KMS-11 (cell line): ENCODE results near the gene SLC4A1AP.

Experiments
- H2AFZ ChIP-seq: fragments of 200-600 bp; sonication (generic); 2 replicates; pipeline ENCODE4 v1.6.1; 2016; ENCODE audit warnings: antibody characterized with exemption, mixed run types, low read depth
- H3K27ac ChIP-seq: fragments of 200-600 bp; sonication (generic); 2 replicates; pipeline ENCODE4 v1.6.1; 2016; ENCODE audit warnings: mild to moderate bottlenecking, mixed run types
- H3K27me3 ChIP-seq: fragments of 200-600 bp; sonication (generic); 2 replicates; pipeline ENCODE4 v1.6.1; 2017; ENCODE audit warnings: mild to moderate bottlenecking, low read depth, mixed run types, moderate library complexity; ENCODE audit not compliant: insufficient read depth
- H3K36me3 ChIP-seq: fragments of 200-600 bp; sonication (generic); 2 replicates; pipeline ENCODE4 v1.6.1; 2017; ENCODE audit warnings: mild to moderate bottlenecking, mixed run types; ENCODE audit not compliant: insufficient read depth
- H3K4me1 ChIP-seq: fragments of 200-600 bp; sonication (generic); 2 replicates; pipeline ENCODE4 v1.6.1; 2016; ENCODE audit warnings: mild to moderate bottlenecking, low read depth, mixed run types; ENCODE audit not compliant: poor library complexity, severe bottlenecking
- H3K4me2 ChIP-seq: fragments of 200-600 bp; sonication (generic); 2 replicates; pipeline ENCODE4 v1.7.0; 2016; ENCODE audit warnings: mild to moderate bottlenecking, mixed run types
- H3K4me3 ChIP-seq: fragments of 200-600 bp; sonication (generic); IDR thresholded peaks from 2 replicates; pipeline ENCODE4 v1.6.1; 2017; ENCODE audit warnings: low read depth, low read length, mixed read lengths; ENCODE audit not compliant: insufficient read depth
- H3K79me2 ChIP-seq: fragments of 200-600 bp; sonication (generic); 2 replicates; pipeline ENCODE4 v1.6.1; 2016; ENCODE audit warnings: low read depth, mixed run types; ENCODE audit not compliant: insufficient read depth
- H3K9ac ChIP-seq: fragments of 200-600 bp; sonication (generic); 2 replicates; pipeline ENCODE4 v1.6.1; 2016; ENCODE audit warnings: mild to moderate bottlenecking, mixed run types
- H4K20me1 ChIP-seq: fragments of 200-600 bp; sonication (generic); 2 replicates; pipeline ENCODE4 v1.6.1; 2016; ENCODE audit warnings: mild to moderate bottlenecking, mixed run types; ENCODE audit not compliant: insufficient read depth
- CTCF ChIP-seq: fragments of 200-600 bp; sonication (generic); conservative IDR thresholded peaks from 2 replicates; pipeline ENCODE4 v1.6.1; 2017; ENCODE audit warnings: low read depth, mild to moderate bottlenecking, antibody characterized with exemption, low read length, moderate library complexity, mixed read lengths

The SLC4A1AP gene

GRCh38 chr2:27701676-27702075, 38.0 kb downstream of the SLC4A1AP start:
- Histone ChIP-seq H3K27ac (no peak overlapping the region), H3K4me3 (no peak overlapping the region), H3K4me1 (peaks cover 15% of the 10 kb centered on the region), H3K36me3 (no peaks in the 10 kb centered on the region), H3K27me3 (no peaks in the 10 kb centered on the region), H2AFZ (no peak overlapping the region), H3K79me2 (no peaks in the 10 kb centered on the region), H3K4me2 (no peak overlapping the region), H4K20me1 (no peaks in the 10 kb centered on the region), H3K9ac (no peak overlapping the region)
- TF ChIP-seq CTCF = no peak

- H3K79me2 ChIP-seq = no peaks in the 10 kb centered on the region
- no peaks in the 10 kb centered on the region for H3K27me3 ChIP-seq
- H3K4me3 ChIP-seq = no peak overlapping the region
- no peak overlapping the region for H3K9ac ChIP-seq
- no peak overlapping the region for H3K4me2 ChIP-seq
- no peaks in the 10 kb centered on the region for H4K20me1 ChIP-seq
- no peak overlapping the region for H2AFZ ChIP-seq
- peaks cover 15% of the 10 kb centered on the region for H3K4me1 ChIP-seq
- no peak overlapping the region for H3K27ac ChIP-seq
- no peaks in the 10 kb centered on the region for H3K36me3 ChIP-seq
- no peak for TF ChIP-seq CTCF
Observed at GRCh38 chr2:27702302-27702701, 38.6 kb downstream of the SLC4A1AP start.

GRCh38 chr2:27703638-27704341, 40.1 kb downstream of the SLC4A1AP start:
- Histone ChIP-seq H3K4me2 (no peak overlapping the region; the same call in 1 of the 2 replicates), H3K4me3 (no peak overlapping the region), H3K79me2 (no peaks in the 10 kb centered on the region), H3K27ac (no peak overlapping the region), H3K27me3 (no peaks in the 10 kb centered on the region), H3K4me1 (peaks cover 15% of the 10 kb centered on the region), H2AFZ (no peak overlapping the region), H4K20me1 (no peaks in the 10 kb centered on the region), H3K9ac (no peak overlapping the region), H3K36me3 (no peaks in the 10 kb centered on the region)
- TF ChIP-seq CTCF = peak; percentile 94

- Histone ChIP-seq H3K4me2 (no peak overlapping the region), H3K27me3 (no peaks in the 10 kb centered on the region), H3K4me1 (peaks cover 15% of the 10 kb centered on the region), H4K20me1 (no peaks in the 10 kb centered on the region), H2AFZ (no peak overlapping the region), H3K36me3 (no peaks in the 10 kb centered on the region), H3K4me3 (no peak overlapping the region), H3K27ac (no peak overlapping the region), H3K9ac (no peak overlapping the region), H3K79me2 (no peaks in the 10 kb centered on the region)
- no peak for TF ChIP-seq CTCF
Observed at GRCh38 chr2:27704342-27704876, 40.7 kb downstream of the SLC4A1AP start.
